HG03575 (cell line): Measurements from ENCODE around the gene GMEB2.

Experiments
- ATAC-seq: cut with Tn5 transposase; IDR thresholded peaks from one replicate; pipeline ENCODE4 v1.9.1; 2021; ENCODE audit not compliant: unreplicated experiment, insufficient number of reproducible peaks, low FRiP score; ENCODE audit errors: extremely low read depth

Gene GMEB2

GRCh38 chr20:63595416-63596127, 31.3 kb downstream of the GMEB2 start:
- no peak for ATAC-seq

GRCh38 chr20:63594043-63594561, 32.8 kb downstream of the GMEB2 start:
- ATAC-seq: no peak

GRCh38 chr20:63592661-63593060, 34.2 kb downstream of the GMEB2 start:
- ATAC-seq: no peak

GRCh38 chr20:63591786-63592355, 35.0 kb downstream of the GMEB2 start:
- ATAC-seq: no peak

GRCh38 chr20:63591147-63591533, 35.8 kb downstream of the GMEB2 start:
- ATAC-seq: no peak

- ATAC-seq: no peak
These were observed 36.4 kb downstream of the GMEB2 start for GRCh38 chr20:63590218-63591146.

- ATAC-seq: no peak
These were observed 37.4 kb downstream of the GMEB2 start for GRCh38 chr20:63589261-63590217.

GRCh38 chr20:63588641-63589041, 38.3 kb downstream of the GMEB2 start:
- ATAC-seq: no peak

GRCh38 chr20:63587776-63588591, 38.9 kb downstream of the GMEB2 start:
- ATAC-seq: no peak

GRCh38 chr20:63587256-63587655, 39.6 kb downstream of the GMEB2 start:
- no peak for ATAC-seq

- no peak for ATAC-seq
These were observed 40.1 kb downstream of the GMEB2 start for GRCh38 chr20:63586797-63587196.

- no peak for ATAC-seq
These were observed 41.0 kb downstream of the GMEB2 start for GRCh38 chr20:63585616-63586565.

GRCh38 chr20:63582382-63583063, 44.4 kb downstream of the GMEB2 start:
- ATAC-seq: no peak

- no peak for ATAC-seq
These were observed 46.0 kb downstream of the GMEB2 start for GRCh38 chr20:63580796-63581461.

- ATAC-seq: no peak
These were observed 47.7 kb downstream of the GMEB2 start for GRCh38 chr20:63579017-63579694.
